SK-N-SH (cell line): ENCODE results near the gene PRKAR1A. TPM values are rescaled to one million over a fixed set of nuclear protein-coding genes. Genes with fewer than 3 reads are reported as not detected.

ENCODE experiments used
- CTCF ChIA-PET: fragments of 300-600, 350-600 bp; formaldehyde crosslinking; extraction: SDS; loops from one replicate; lab custom pipeline; 2021; lab: Yijun Ruan, JAX
- POLR2A ChIA-PET: fragments of 350-600 bp; sonication (Branson Sonifier 250); formaldehyde crosslinking; extraction: SDS; loops from one replicate; lab custom pipeline; 2020; ENCODE audit warnings: antibody characterized with exemption, inconsistent platforms; lab: Yijun Ruan, JAX
- DNase-seq: peaks from one replicate; pipeline ENCODE4 v3.0.0; 2012
- H2AFZ ChIP-seq: fragments of 200-600 bp; sonication (generic); 2 replicates; pipeline ENCODE4 v1.8.1; 2016; ENCODE audit warnings: antibody characterized with exemption, mild to moderate bottlenecking, low read depth
- H3F3A ChIP-seq: fragments of 200-600 bp; sonication (generic); replicated peaks from 2 replicates; pipeline ENCODE3; 2016; ENCODE audit warnings: antibody characterized with exemption, mild to moderate bottlenecking; ENCODE audit not compliant: insufficient read depth
- H3K27ac ChIP-seq, 2 experiments: fragments of 200-500 bp in 1 of 2; fragments of 200-600 bp in 1 of 2; sonication (Bioruptor generic) in 1 of 2; sonication (generic), shearing (Covaris generic) in 1 of 2; 2 replicates each; pipeline versions ENCODE4 v1.5.1 to v1.6.1; 2014 to 2016; ENCODE audit warnings: low read depth in 2 of 2, inconsistent platforms in 1 of 2, low read length in 1 of 2, mild to moderate bottlenecking in 1 of 2, mixed read lengths in 1 of 2
- H3K27me3 ChIP-seq: fragments of 200-600 bp; sonication (generic), shearing (Covaris generic); 2 replicates; pipeline ENCODE4 v1.6.1; 2016; ENCODE audit warnings: mixed run types; ENCODE audit not compliant: insufficient read depth
- H3K36me3 ChIP-seq, 2 experiments: fragments of 200-500 bp in 1 of 2; fragments of 200-600 bp in 1 of 2; sonication (Bioruptor generic) in 1 of 2; sonication (generic) in 1 of 2; replicated peaks in 1 of 2; 2 replicates each; pipeline versions ENCODE3 to v1.5.1; 2014 to 2016; ENCODE audit warnings: low read length in 1 of 2, mild to moderate bottlenecking in 1 of 2; ENCODE audit not compliant: insufficient read depth in 2 of 2, control insufficient read depth in 1 of 2
- H3K4me1 ChIP-seq, 2 experiments: fragments of 200-500 bp in 1 of 2; fragments of 200-600 bp in 1 of 2; sonication (Bioruptor generic) in 1 of 2; sonication (generic), shearing (Covaris generic) in 1 of 2; 2 replicates each; pipeline versions ENCODE4 v1.5.1 to v1.6.1; 2014 to 2016; ENCODE audit warnings: low read depth in 1 of 2, low read length in 1 of 2, mixed run types in 1 of 2; ENCODE audit not compliant: insufficient read depth in 2 of 2, control insufficient read depth in 1 of 2
- H3K4me2 ChIP-seq: fragments of 200-600 bp; sonication (generic), shearing (Covaris generic); 2 replicates; pipeline ENCODE4 v1.6.1; 2017; ENCODE audit warnings: mixed run types
- H3K4me3 ChIP-seq, 2 experiments: fragments of 200-500 bp in 1 of 2; fragments of 200-600 bp in 1 of 2; sonication (Bioruptor generic) in 1 of 2; sonication (generic), shearing (Covaris generic) in 1 of 2; 2 replicates each; pipeline versions ENCODE4 v1.5.1 to v1.8.1; 2014 to 2016; ENCODE audit warnings: low read depth in 2 of 2, inconsistent platforms in 1 of 2, low read length in 1 of 2, mild to moderate bottlenecking in 1 of 2, mixed read lengths in 1 of 2, moderate library complexity in 1 of 2
- H3K79me2 ChIP-seq: fragments of 200-600 bp; sonication (generic); 2 replicates; pipeline ENCODE4 v1.8.1; 2017; ENCODE audit warnings: mild to moderate bottlenecking; ENCODE audit not compliant: insufficient read depth
- H3K9ac ChIP-seq: fragments of 200-600 bp; sonication (generic); 2 replicates; pipeline ENCODE4 v1.6.1; 2017; ENCODE audit warnings: mixed run types
- H3K9me2 ChIP-seq: fragments of 200-600 bp; sonication (generic); 2 replicates; pipeline ENCODE4 v1.6.1; 2017; ENCODE audit warnings: mixed run types
- H3K9me3 ChIP-seq: fragments of 200-600 bp; sonication (generic); 2 replicates; pipeline ENCODE4 v1.6.1; 2017; ENCODE audit warnings: mixed run types, mild to moderate bottlenecking, moderate library complexity
- H4K20me1 ChIP-seq: fragments of 200-600 bp; sonication (generic); 2 replicates; pipeline ENCODE4 v1.6.1; 2017; ENCODE audit warnings: mild to moderate bottlenecking, mixed run types; ENCODE audit not compliant: insufficient read depth
- CHD2 ChIP-seq: fragments of 150-350 bp; IDR thresholded peaks from 2 replicates; pipeline ENCODE4 v1.6.1; 2018; ENCODE audit warnings: low read length; ENCODE audit not compliant: partially characterized antibody
- EP300 ChIP-seq, 2 experiments: IDR thresholded peaks; 2 replicates each; pipeline versions ENCODE4 v1.4.0 to v1.6.1; 2012; ENCODE audit warnings: borderline replicate concordance in 1 of 2, low read depth in 1 of 2, low read length in 1 of 2
- FOSL2 ChIP-seq: IDR thresholded peaks from 2 replicates; pipeline ENCODE4 v1.4.0; 2012; ENCODE audit warnings: low read depth, mild to moderate bottlenecking, moderate library complexity, borderline replicate concordance
- FOXM1 ChIP-seq: IDR thresholded peaks from 2 replicates; pipeline ENCODE4 v1.4.0; 2012; ENCODE audit warnings: low read depth, mild to moderate bottlenecking
- GABPA ChIP-seq: IDR thresholded peaks from 2 replicates; pipeline ENCODE4 v1.4.0; 2012; ENCODE audit warnings: low read depth, mild to moderate bottlenecking
- JUND ChIP-seq: IDR thresholded peaks from 2 replicates; pipeline ENCODE4 v1.4.0; 2012
- MEF2A ChIP-seq: IDR thresholded peaks from 2 replicates; pipeline ENCODE4 v1.4.0; 2012; ENCODE audit warnings: low read depth, borderline replicate concordance
- NFIC ChIP-seq: IDR thresholded peaks from 2 replicates; pipeline ENCODE4 v1.4.0; 2012; ENCODE audit warnings: borderline replicate concordance
- POLR2AphosphoS5 ChIP-seq: IDR thresholded peaks from 2 replicates; pipeline ENCODE4 v1.6.1; 2012; ENCODE audit warnings: low read depth, low read length
- RCOR1 ChIP-seq: fragments of 150-350 bp; IDR thresholded peaks from 2 replicates; pipeline ENCODE4 v1.6.1; 2017; ENCODE audit warnings: antibody characterized with exemption, low read length
- RFX5 ChIP-seq: IDR thresholded peaks from 2 replicates; pipeline ENCODE4 v1.6.1; 2012; ENCODE audit warnings: mild to moderate bottlenecking, improper control_type of control experiment, low read length
- RXRA ChIP-seq: IDR thresholded peaks from 2 replicates; pipeline ENCODE4 v1.4.0; 2012; ENCODE audit warnings: low read depth, mild to moderate bottlenecking, borderline replicate concordance
- SMC3 ChIP-seq: IDR thresholded peaks from 2 replicates; pipeline ENCODE4 v1.6.1; 2012; ENCODE audit warnings: low read depth, low read length, improper control_type of control experiment
- TAF1 ChIP-seq: IDR thresholded peaks from 2 replicates; pipeline ENCODE4 v1.6.1; 2012; ENCODE audit warnings: low read depth, mild to moderate bottlenecking, low read length, moderate library complexity, borderline replicate concordance
- TEAD4 ChIP-seq: IDR thresholded peaks from 2 replicates; pipeline ENCODE4 v1.4.0; 2012; ENCODE audit warnings: mild to moderate bottlenecking, borderline replicate concordance; ENCODE audit not compliant: insufficient read depth
- WGBS: methylation state at CpG from one replicate; pipeline ENCODE4 v1.1.6; 2017; ENCODE audit warnings: low lambda C conversion rate; 5-methylcytosine and 5-hydroxymethylcytosine counted together
- polyA plus RNA-seq, 3 experiments: library from polyadenylated mRNA; depleted of rRNA; stranded (reverse); fragments of >200 nt; gene quantifications; 2 replicates each; pipeline ENCODE4 v1.2.3, GENCODE V29; 2012
- TF ChIP-seq, protein P1 (sequence below): fragments of 150-350 bp; IDR thresholded peaks from 2 replicates; pipeline ENCODE4 v1.6.1; 2016; ENCODE audit warnings: mild to moderate bottlenecking, low read depth, low read length
- TF ChIP-seq, protein P2 (sequence below): fragments of 150-350 bp; IDR thresholded peaks from 2 replicates; pipeline ENCODE4 v1.6.1; 2017; ENCODE audit warnings: antibody characterized with exemption, low read length, low read depth, borderline replicate concordance
- TF ChIP-seq, protein P3 (sequence below): IDR thresholded peaks from 2 replicates; pipeline ENCODE4 v1.4.0; 2012; ENCODE audit warnings: low read depth
- TF ChIP-seq, protein P4 (sequence below): IDR thresholded peaks from 2 replicates; pipeline ENCODE4 v1.4.0; 2012; ENCODE audit warnings: low read depth, borderline replicate concordance

The PRKAR1A gene
- polyA plus RNA-seq, 1 of the 3 experiments (the other 2 are of a cell fraction) = 195 TPM

DNA sequence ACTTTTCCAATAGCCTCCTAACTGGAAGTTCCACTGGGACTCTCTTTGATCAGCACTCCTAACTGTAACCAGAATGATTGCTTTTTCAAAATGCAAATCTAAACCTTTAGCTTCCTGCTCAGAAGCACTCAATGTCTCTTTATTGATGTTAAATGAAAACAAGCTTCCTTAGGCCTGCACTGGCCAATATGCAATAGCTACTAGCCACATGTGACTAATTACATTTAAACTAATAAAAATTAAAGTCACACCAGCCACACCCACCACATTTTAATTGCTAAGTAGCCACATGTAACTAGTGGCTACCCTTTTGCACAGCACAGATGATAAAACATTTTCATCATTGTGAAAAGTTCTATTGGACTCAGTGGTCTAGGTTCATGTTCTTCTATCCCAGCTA lies 57.1 kb downstream of the PRKAR1A start:
- no peak for DNase-seq
- H3K9me3 ChIP-seq = no peaks in the 10 kb centered on the region
- H3K36me3 ChIP-seq = no peaks in the 10 kb centered on the region
- no peak overlapping the region for H3K4me3 ChIP-seq
- CTCF ChIA-PET = interaction anchor here (1.6 kb wide), 1 partner anchor 7 kb away, joined by 4 read pairs; no protein-coding TSS in a partner anchor
- no peaks in the 10 kb centered on the region for H3K27me3 ChIP-seq
- no peaks in the 10 kb centered on the region for H3K4me1 ChIP-seq
- no peaks in the 10 kb centered on the region for H3F3A ChIP-seq
- no peak overlapping the region for H3K27ac ChIP-seq
- no peaks in the 10 kb centered on the region for H4K20me1 ChIP-seq
- no peak overlapping the region for H3K9ac ChIP-seq
- no peak for TF ChIP-seq CHD2
- TF ChIP-seq SMC3 = no peak
- TF ChIP-seq TAF1 = no peak
- TF ChIP-seq RXRA = no peak
- POLR2A ChIA-PET = no interaction called here
- no peak overlapping the region for H2AFZ ChIP-seq
- H3K79me2 ChIP-seq = no peaks in the 10 kb centered on the region
- no peak overlapping the region for H3K4me2 ChIP-seq
- no peaks in the 10 kb centered on the region for H3K9me2 ChIP-seq

DNA sequence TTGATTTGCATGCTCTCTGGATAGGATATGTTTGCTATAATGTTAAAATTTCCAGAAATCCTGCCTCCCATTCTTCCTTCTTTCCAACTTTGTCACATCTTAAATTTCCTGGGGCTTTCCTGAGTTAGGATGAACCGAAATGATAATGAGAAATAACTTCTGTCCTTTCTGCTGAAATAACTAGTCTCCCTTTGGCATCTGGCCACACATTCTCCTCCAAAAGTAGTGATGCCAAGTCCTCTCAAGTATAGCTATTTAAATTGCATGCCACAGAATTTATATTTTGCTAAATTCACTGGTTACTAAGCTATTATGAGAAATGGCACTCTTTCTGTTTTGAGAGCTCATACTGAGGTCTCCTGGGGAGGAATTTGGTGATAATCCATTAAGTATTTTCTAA lies 58.3 kb downstream of the PRKAR1A start:
- TF ChIP-seq TEAD4 (no peak), RFX5 (no peak), FOSL2 (no peak), CHD2 (no peak), RCOR1 (no peak), JUND (no peak), POLR2AphosphoS5 (no peak), EP300 (IDR thresholded peaks at IDR 0.05; ENCODE audit: borderline replicate concordance in 1 of 2, low read depth in 1 of 2, low read length in 1 of 2) (no peak)
- Histone ChIP-seq H3F3A (no peaks in the 10 kb centered on the region), H4K20me1 (no peaks in the 10 kb centered on the region), H3K27me3 (no peaks in the 10 kb centered on the region), H3K36me3 (no peaks in the 10 kb centered on the region), H3K79me2 (no peaks in the 10 kb centered on the region), H3K9ac (no peak overlapping the region), H3K4me2 (no peak overlapping the region), H2AFZ (no peak overlapping the region), H3K4me1 (no peaks in the 10 kb centered on the region), H3K27ac (no peak overlapping the region), H3K9me3 (no peaks in the 10 kb centered on the region), H3K9me2 (no peaks in the 10 kb centered on the region), H3K4me3 (no peak overlapping the region)
- DNase-seq = no peak
- POLR2A ChIA-PET = no interaction called here
- CTCF ChIA-PET = no interaction called here
- 20% methylated on average over 1 of the region's 1 CpG for WGBS

DNA sequence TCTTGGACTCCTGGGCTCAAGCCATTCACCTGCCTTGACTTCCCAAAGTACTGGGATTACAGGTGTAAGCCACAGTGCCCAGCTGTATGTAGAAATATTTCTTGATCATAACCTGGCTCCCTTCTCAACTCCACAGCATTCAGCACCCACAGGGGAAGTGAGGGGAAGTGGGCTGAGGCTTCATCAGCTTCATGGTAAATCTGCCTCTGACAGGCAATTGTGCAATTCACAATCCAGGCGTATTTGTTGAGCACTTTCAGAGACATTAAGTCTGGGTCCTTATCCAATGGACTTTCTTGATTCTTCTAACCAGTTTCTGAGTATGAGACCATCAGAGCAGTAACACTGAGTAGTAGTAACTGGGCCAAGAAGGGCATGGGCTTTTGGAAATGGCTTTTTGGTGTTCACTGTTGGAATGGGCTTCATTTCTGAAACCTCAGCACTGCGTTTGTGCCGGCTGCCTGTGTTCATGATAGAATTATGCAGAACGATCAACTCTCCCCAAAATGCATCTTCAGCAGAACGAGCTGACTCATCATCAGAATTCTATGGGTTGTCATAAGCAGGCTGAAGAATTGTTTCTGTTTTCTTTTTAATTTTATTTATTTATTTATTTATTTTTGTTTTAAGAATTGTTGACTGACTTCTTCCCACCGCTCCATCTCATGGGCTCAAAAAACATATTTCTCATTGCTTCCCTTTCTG lies 60.1 kb downstream of the PRKAR1A start:
- no peak overlapping the region for H3K4me3 ChIP-seq
- no peaks in the 10 kb centered on the region for H4K20me1 ChIP-seq
- CTCF ChIA-PET = interaction anchor here (0.8 kb wide), 1 partner anchor 615 kb away, joined by 3 read pairs; no protein-coding TSS in a partner anchor
- H3F3A ChIP-seq = no peaks in the 10 kb centered on the region
- no peak overlapping the region for H2AFZ ChIP-seq
- 45% methylated on average over 6 of the region's 6 CpGs for WGBS
- no peak overlapping the region for H3K9ac ChIP-seq
- DNase-seq = no peak
- no peaks in the 10 kb centered on the region for H3K79me2 ChIP-seq
- POLR2A ChIA-PET = no interaction called here
- no peaks in the 10 kb centered on the region for H3K36me3 ChIP-seq
- H3K9me2 ChIP-seq = no peaks in the 10 kb centered on the region
- H3K9me3 ChIP-seq = no peaks in the 10 kb centered on the region
- H3K4me1 ChIP-seq = no peaks in the 10 kb centered on the region
- H3K4me2 ChIP-seq = no peak overlapping the region
- H3K27me3 ChIP-seq = no peaks in the 10 kb centered on the region
- H3K27ac ChIP-seq = no peak overlapping the region
- TF ChIP-seq, protein P1, sequence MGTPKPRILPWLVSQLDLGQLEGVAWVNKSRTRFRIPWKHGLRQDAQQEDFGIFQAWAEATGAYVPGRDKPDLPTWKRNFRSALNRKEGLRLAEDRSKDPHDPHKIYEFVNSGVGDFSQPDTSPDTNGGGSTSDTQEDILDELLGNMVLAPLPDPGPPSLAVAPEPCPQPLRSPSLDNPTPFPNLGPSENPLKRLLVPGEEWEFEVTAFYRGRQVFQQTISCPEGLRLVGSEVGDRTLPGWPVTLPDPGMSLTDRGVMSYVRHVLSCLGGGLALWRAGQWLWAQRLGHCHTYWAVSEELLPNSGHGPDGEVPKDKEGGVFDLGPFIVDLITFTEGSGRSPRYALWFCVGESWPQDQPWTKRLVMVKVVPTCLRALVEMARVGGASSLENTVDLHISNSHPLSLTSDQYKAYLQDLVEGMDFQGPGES = no peak
- TF ChIP-seq, protein P2, sequence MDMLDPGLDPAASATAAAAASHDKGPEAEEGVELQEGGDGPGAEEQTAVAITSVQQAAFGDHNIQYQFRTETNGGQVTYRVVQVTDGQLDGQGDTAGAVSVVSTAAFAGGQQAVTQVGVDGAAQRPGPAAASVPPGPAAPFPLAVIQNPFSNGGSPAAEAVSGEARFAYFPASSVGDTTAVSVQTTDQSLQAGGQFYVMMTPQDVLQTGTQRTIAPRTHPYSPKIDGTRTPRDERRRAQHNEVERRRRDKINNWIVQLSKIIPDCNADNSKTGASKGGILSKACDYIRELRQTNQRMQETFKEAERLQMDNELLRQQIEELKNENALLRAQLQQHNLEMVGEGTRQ = no peak
- no peak for TF ChIP-seq MEF2A
- TF ChIP-seq RCOR1 = no peak
- no peak for TF ChIP-seq NFIC
- no peak for TF ChIP-seq SMC3
- TF ChIP-seq, protein P3, sequence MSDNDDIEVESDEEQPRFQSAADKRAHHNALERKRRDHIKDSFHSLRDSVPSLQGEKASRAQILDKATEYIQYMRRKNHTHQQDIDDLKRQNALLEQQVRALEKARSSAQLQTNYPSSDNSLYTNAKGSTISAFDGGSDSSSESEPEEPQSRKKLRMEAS = no peak
- TF ChIP-seq FOXM1 = no peak
- no peak for TF ChIP-seq GABPA
- TF ChIP-seq, protein P4, sequence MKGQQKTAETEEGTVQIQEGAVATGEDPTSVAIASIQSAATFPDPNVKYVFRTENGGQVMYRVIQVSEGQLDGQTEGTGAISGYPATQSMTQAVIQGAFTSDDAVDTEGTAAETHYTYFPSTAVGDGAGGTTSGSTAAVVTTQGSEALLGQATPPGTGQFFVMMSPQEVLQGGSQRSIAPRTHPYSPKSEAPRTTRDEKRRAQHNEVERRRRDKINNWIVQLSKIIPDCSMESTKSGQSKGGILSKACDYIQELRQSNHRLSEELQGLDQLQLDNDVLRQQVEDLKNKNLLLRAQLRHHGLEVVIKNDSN = no peak
- no peak for TF ChIP-seq EP300 (IDR thresholded peaks at IDR 0.05; ENCODE audit: borderline replicate concordance in 1 of 2, low read depth in 1 of 2, low read length in 1 of 2)
